Endothelial cell of umbilical vein (primary cell): ENCODE measurements around the gene ZWINT. TPM values are rescaled to one million over a fixed set of nuclear protein-coding genes. Genes with fewer than 3 reads are reported as not detected.

Experiments used
- BruUV-seq: library from RNA; stranded (reverse); fragments of 400-500 nt; replicated peaks from 2 replicates; lab custom pipeline; 2021; lab: Mats Ljungman, UMichigan
- CTCF ChIA-PET: fragments of 300-600, 350-600 bp; sonication (Branson Sonifier 250); formaldehyde crosslinking; loops from one replicate; lab custom pipeline; 2021; ENCODE audit warnings: antibody characterized with exemption, inconsistent platforms; lab: Charles Lee
- POLR2A ChIA-PET: fragments of 300-600, 350-600 bp; sonication (Branson Sonifier 250); formaldehyde crosslinking; loops from one replicate; lab custom pipeline; 2021; ENCODE audit warnings: antibody characterized with exemption, inconsistent platforms; lab: Charles Lee
- DNase-seq: peaks from one replicate; pipeline ENCODE4 v3.0.0-alpha.2; 2011; ENCODE audit warnings: low read depth, low spot score
- FAIRE-seq: peaks from 2 replicates; lab custom pipeline; 2011; peaks lifted over from hg19 to GRCh38; lab: Jason Lieb, UNC
- H2AFZ ChIP-seq: 2 replicates; pipeline ENCODE4 v1.6.0; 2012; ENCODE audit warnings: low read depth, low read length, control low read depth, inconsistent platforms
- H3K27ac ChIP-seq: 2 replicates; pipeline ENCODE4 v1.5.1; 2011; ENCODE audit warnings: low read depth, mild to moderate bottlenecking, control low read depth, low read length, moderate library complexity; ENCODE audit not compliant: insufficient read depth
- H3K27me3 ChIP-seq, 2 experiments: 2 replicates each; pipeline versions ENCODE4 v1.6.0 to v1.6.1; 2011; ENCODE audit warnings: low read length in 2 of 2, mixed read lengths in 1 of 2; ENCODE audit not compliant: control insufficient read depth in 2 of 2, insufficient read depth in 2 of 2
- H3K36me3 ChIP-seq, 2 experiments: 2 replicates in 1 of 2; 3 replicates in 1 of 2; pipeline ENCODE4 v1.5.1; 2011; ENCODE audit warnings: low read length in 2 of 2, mild to moderate bottlenecking in 1 of 2, moderate library complexity in 1 of 2; ENCODE audit not compliant: control insufficient read depth in 2 of 2, insufficient read depth in 2 of 2; ENCODE audit errors: extremely low read depth in 1 of 2
- H3K4me1 ChIP-seq: 3 replicates; pipeline ENCODE4 v1.5.1; 2011; ENCODE audit warnings: mild to moderate bottlenecking, low read length; ENCODE audit not compliant: control insufficient read depth, insufficient read depth; ENCODE audit errors: extremely low read depth
- H3K4me2 ChIP-seq: 2 replicates; pipeline ENCODE4 v1.6.1; 2011; ENCODE audit warnings: low read length, control low read depth, mixed read lengths; ENCODE audit not compliant: insufficient read depth
- H3K4me3 ChIP-seq, 3 experiments: fragments of 200-600 bp in 1 of 3; sonication (generic), shearing (Covaris generic) in 1 of 3; replicated peaks in 1 of 3; 2 replicates each; pipeline ENCODE4 v1.5.1; 2011 to 2016; ENCODE audit warnings: control low read depth in 3 of 3, low read length in 3 of 3, mild to moderate bottlenecking in 2 of 3, inconsistent platforms in 1 of 3, low read depth in 1 of 3, moderate library complexity in 1 of 3; ENCODE audit not compliant: insufficient read depth in 1 of 3
- H3K79me2 ChIP-seq: 2 replicates; pipeline ENCODE4 v1.6.0; 2012; ENCODE audit warnings: low read length, inconsistent platforms; ENCODE audit not compliant: control insufficient read depth, insufficient read depth
- H3K9ac ChIP-seq: replicated peaks from 2 replicates; pipeline ENCODE3; 2011; ENCODE audit warnings: low read length, control low read depth; ENCODE audit not compliant: insufficient read depth; ENCODE audit errors: extremely low read depth
- H3K9me1 ChIP-seq: replicated peaks from 3 replicates; pipeline ENCODE4 v1.6.0; 2011; ENCODE audit warnings: mild to moderate bottlenecking, low read length; ENCODE audit not compliant: control insufficient read depth, insufficient read depth; ENCODE audit errors: extremely low read depth
- H3K9me3 ChIP-seq: replicated peaks from 2 replicates; pipeline ENCODE4 v1.5.1; 2012; ENCODE audit warnings: low read length, inconsistent platforms; ENCODE audit not compliant: control insufficient read depth, insufficient read depth
- H4K20me1 ChIP-seq: replicated peaks from 2 replicates; pipeline ENCODE3; 2011; ENCODE audit warnings: mild to moderate bottlenecking, low read length; ENCODE audit not compliant: control insufficient read depth, insufficient read depth; ENCODE audit errors: extremely low read depth
- EZH2 ChIP-seq: IDR thresholded peaks from 2 replicates; pipeline ENCODE4 v1.6.1; 2012; ENCODE audit warnings: borderline replicate concordance, low read depth, mild to moderate bottlenecking, moderate library complexity, low read length, inconsistent platforms; ENCODE audit not compliant: severe bottlenecking
- FOS ChIP-seq: IDR thresholded peaks from 2 replicates; pipeline ENCODE4 v1.6.1; 2011; ENCODE audit warnings: mild to moderate bottlenecking, low read length, moderate library complexity, borderline replicate concordance; ENCODE audit not compliant: insufficient read depth
- GATA2 ChIP-seq: IDR thresholded peaks from 2 replicates; pipeline ENCODE4 v1.7.0; 2011; ENCODE audit warnings: low read depth, mild to moderate bottlenecking, moderate library complexity, mixed read lengths, low read length; ENCODE audit not compliant: insufficient read length, insufficient read depth
- JUN ChIP-seq: IDR thresholded peaks from 2 replicates; pipeline ENCODE4 v1.6.1; 2011; ENCODE audit warnings: borderline replicate concordance, low read depth; ENCODE audit not compliant: insufficient read length, insufficient read depth
- MYC ChIP-seq: IDR thresholded peaks from one replicate; pipeline ENCODE4 v1.6.1; 2011; ENCODE audit warnings: mild to moderate bottlenecking, low read depth, low read length
- POLR2A ChIP-seq: IDR thresholded peaks from 2 replicates; pipeline ENCODE4 v1.6.1; 2012; ENCODE audit warnings: low read depth, mild to moderate bottlenecking, control low read depth, low read length
- POLR2AphosphoS5 ChIP-seq: IDR thresholded peaks from 2 replicates; pipeline ENCODE4 v1.6.1; 2012; ENCODE audit warnings: low read depth, mild to moderate bottlenecking, control low read depth, low read length, moderate library complexity; ENCODE audit not compliant: insufficient read depth
- dilution Hi-C: fragments of 300-500 bp; cut with MboI; formaldehyde crosslinking; loops from one replicate; pipeline ENCODE4 v1.15.0; 2019; ENCODE audit warnings: low sequenced_read_pairs; ENCODE audit not compliant: extremely low pct_ligation_motif_present
- intact Hi-C: fragments of 100-400 bp; cut with micrococcal nuclease; formaldehyde crosslinking; loops from one replicate; pipeline ENCODE4 v1.10.0; 2022
- polyA plus RNA-seq, 4 experiments: library from polyadenylated mRNA; depleted of rRNA in 3 of 4; stranded (reverse) in 3 of 4; unstranded in 1 of 4; fragments of >200 nt; gene quantifications; 2 replicates each; pipeline versions ENCODE4 v1.2.1 to v1.2.3, GENCODE V29; 2011 to 2012; ENCODE audit warnings: missing spikeins in 1 of 4
- total RNA-seq: library from RNA; stranded (reverse); gene quantifications from 2 replicates; pipeline ENCODE4 v1.2.3, GENCODE V29; 2021
- TF ChIP-seq, protein P1 (sequence below): IDR thresholded peaks from 2 replicates; pipeline ENCODE4 v1.6.1; 2011; ENCODE audit not compliant: insufficient read depth, insufficient read length
- TF ChIP-seq, protein P2 (sequence below), 2 donors: IDR thresholded peaks; 1 replicate in 1 of 2; 2 replicates in 1 of 2; pipeline ENCODE4 v1.5.1; 2011; ENCODE audit warnings: low read length in 2 of 2, mild to moderate bottlenecking in 2 of 2, moderate library complexity in 2 of 2, control low read depth in 1 of 2, inconsistent platforms in 1 of 2, low read depth in 1 of 2; ENCODE audit not compliant: insufficient read depth in 1 of 2; ENCODE audit errors: extremely low read depth in 1 of 2

The ZWINT gene
- total and polyA plus RNA-seq, 2 donors (not counting 3 experiments of a cell fraction or from before 2014, with no cell fraction given): 42.8 to 69.6 TPM

GRCh38 chr10:56351909-56352630, 9.0 kb downstream of the ZWINT start:
- Histone ChIP-seq H3K9ac (no peak overlapping the region), H3K4me3 (no peak overlapping the region), H3K4me1 (peaks cover 3% of the 10 kb centered on the region), H3K4me2 (no peak overlapping the region), H3K9me3 (no peaks in the 10 kb centered on the region), H4K20me1 (no peaks in the 10 kb centered on the region), H3K27ac (no peak overlapping the region), H3K9me1 (no peaks in the 10 kb centered on the region), H3K79me2 (no peaks in the 10 kb centered on the region), H2AFZ (no peak overlapping the region), H3K36me3 (peaks cover 0 to 3% of the 10 kb centered on the region in 2 experiments), H3K27me3 (no peaks in the 10 kb centered on the region)
- CTCF ChIA-PET: interaction anchor here (2.4 kb wide), 1 partner anchor 9 kb away, joined by 11 read pairs; the partner anchor contains the start of gene ZWINT
- dilution Hi-C loops: no loop called here
- DNase-seq: no peak
- no peak for FAIRE-seq
- intact Hi-C loops: no loop called here
- TF ChIP-seq, protein P1, sequence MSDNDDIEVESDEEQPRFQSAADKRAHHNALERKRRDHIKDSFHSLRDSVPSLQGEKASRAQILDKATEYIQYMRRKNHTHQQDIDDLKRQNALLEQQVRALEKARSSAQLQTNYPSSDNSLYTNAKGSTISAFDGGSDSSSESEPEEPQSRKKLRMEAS: no peak
- TF ChIP-seq JUN (no peak), GATA2 (no peak)
- POLR2A ChIA-PET: no interaction called here
- BruUV-seq: no TSS peak

DNA sequence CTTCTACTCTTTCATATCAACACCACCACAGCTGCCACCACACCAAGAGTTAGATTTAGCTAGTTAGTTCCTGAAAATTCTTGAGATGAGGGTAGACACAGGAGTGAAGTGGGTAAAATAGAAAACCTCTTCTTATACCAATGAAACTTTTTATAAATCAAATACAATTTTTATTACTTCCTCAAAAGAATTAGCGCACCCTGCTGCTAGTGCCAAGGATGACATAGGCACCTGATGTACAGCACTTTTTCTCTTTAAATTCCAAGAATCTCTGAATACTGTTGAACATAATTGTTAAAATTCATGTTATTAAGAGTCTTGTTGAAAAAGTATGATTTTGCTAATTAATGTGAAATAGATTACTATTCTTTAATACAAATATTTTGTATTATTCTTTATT, 11.4 kb downstream of the ZWINT start:
- Histone ChIP-seq H3K4me2 (no peak overlapping the region), H3K4me1 (peaks cover 8% of the 10 kb centered on the region), H3K27ac (no peak overlapping the region), H3K27me3 (no peaks in the 10 kb centered on the region), H4K20me1 (no peaks in the 10 kb centered on the region), H3K79me2 (no peaks in the 10 kb centered on the region), H2AFZ (no peak overlapping the region), H3K9me1 (no peaks in the 10 kb centered on the region), H3K9ac (no peak overlapping the region), H3K9me3 (no peaks in the 10 kb centered on the region), H3K36me3 (peaks cover 0 to 3% of the 10 kb centered on the region in 2 experiments), H3K4me3 (no peak overlapping the region)
- dilution Hi-C loops: no loop called here
- intact Hi-C loops: no loop called here
- POLR2A ChIA-PET: no interaction called here
- DNase-seq (no peak), FAIRE-seq (no peak)
- TF ChIP-seq GATA2: no peak
- no peak for TF ChIP-seq JUN
- no peak for TF ChIP-seq FOS
- TF ChIP-seq POLR2AphosphoS5: no peak
- TF ChIP-seq, protein P2, sequence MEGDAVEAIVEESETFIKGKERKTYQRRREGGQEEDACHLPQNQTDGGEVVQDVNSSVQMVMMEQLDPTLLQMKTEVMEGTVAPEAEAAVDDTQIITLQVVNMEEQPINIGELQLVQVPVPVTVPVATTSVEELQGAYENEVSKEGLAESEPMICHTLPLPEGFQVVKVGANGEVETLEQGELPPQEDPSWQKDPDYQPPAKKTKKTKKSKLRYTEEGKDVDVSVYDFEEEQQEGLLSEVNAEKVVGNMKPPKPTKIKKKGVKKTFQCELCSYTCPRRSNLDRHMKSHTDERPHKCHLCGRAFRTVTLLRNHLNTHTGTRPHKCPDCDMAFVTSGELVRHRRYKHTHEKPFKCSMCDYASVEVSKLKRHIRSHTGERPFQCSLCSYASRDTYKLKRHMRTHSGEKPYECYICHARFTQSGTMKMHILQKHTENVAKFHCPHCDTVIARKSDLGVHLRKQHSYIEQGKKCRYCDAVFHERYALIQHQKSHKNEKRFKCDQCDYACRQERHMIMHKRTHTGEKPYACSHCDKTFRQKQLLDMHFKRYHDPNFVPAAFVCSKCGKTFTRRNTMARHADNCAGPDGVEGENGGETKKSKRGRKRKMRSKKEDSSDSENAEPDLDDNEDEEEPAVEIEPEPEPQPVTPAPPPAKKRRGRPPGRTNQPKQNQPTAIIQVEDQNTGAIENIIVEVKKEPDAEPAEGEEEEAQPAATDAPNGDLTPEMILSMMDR (IDR thresholded peaks at IDR 0.05; ENCODE audit: extremely low read depth in 1 of 2, insufficient read depth in 1 of 2, low read depth in 1 of 2, low read length in 2 of 2): no peak
- TF ChIP-seq EZH2: no peak
- TF ChIP-seq, protein P1: no peak
- TF ChIP-seq MYC: no peak
- TF ChIP-seq POLR2A: no peak
- CTCF ChIA-PET: interaction anchor here (0.8 to 2.4 kb wide), 2 partner anchors 9 to 11 kb away, joined by 4 to 11 read pairs; partner anchors contain the start of gene ZWINT
- BruUV-seq: no TSS peak
